Astrocyte (in vitro differentiated cells and primary cell): ENCODE measurements around the gene TMEM269.

Source experiments
- EZH2 ChIP-seq: IDR thresholded peaks from 2 replicates; pipeline ENCODE4 v1.6.1; 2012; ENCODE audit warnings: mild to moderate bottlenecking, low read length, inconsistent platforms; ENCODE audit not compliant: insufficient read depth
- TF ChIP-seq, protein P1 (sequence below): IDR thresholded peaks from 2 replicates; pipeline ENCODE4 v1.5.1; 2011; ENCODE audit warnings: low read depth, mild to moderate bottlenecking, inconsistent platforms, low read length, moderate library complexity; ENCODE audit not compliant: insufficient read depth

DNA sequence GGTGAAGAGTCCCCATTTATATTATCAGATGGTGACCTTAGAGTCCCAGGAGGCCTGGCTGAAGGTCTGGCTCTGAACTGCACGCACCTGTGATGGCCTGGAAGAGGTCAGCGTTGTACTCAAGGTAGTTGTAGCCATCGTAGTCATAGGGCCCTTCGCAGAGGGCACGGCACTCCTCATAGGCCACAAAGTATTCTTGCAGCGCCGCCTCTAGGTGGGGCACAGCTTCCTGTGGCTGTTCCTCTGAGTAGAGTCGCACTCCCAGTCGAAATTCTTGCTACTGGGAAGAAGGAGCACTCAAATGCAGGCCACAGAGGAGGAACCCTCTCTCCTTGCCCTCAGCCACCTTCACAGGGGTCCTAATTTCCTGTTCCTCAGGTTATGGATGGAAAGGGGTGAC is 25.7 kb upstream of the TMEM269 start:
- TF ChIP-seq, protein P1, sequence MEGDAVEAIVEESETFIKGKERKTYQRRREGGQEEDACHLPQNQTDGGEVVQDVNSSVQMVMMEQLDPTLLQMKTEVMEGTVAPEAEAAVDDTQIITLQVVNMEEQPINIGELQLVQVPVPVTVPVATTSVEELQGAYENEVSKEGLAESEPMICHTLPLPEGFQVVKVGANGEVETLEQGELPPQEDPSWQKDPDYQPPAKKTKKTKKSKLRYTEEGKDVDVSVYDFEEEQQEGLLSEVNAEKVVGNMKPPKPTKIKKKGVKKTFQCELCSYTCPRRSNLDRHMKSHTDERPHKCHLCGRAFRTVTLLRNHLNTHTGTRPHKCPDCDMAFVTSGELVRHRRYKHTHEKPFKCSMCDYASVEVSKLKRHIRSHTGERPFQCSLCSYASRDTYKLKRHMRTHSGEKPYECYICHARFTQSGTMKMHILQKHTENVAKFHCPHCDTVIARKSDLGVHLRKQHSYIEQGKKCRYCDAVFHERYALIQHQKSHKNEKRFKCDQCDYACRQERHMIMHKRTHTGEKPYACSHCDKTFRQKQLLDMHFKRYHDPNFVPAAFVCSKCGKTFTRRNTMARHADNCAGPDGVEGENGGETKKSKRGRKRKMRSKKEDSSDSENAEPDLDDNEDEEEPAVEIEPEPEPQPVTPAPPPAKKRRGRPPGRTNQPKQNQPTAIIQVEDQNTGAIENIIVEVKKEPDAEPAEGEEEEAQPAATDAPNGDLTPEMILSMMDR = no peak
- no peak for TF ChIP-seq EZH2
